KOPT-K1 (cell line): ENCODE results near the gene VMP1.

Experiments
- H3K27ac ChIP-seq: fragments of 200-600 bp; sonication (generic); 2 replicates; pipeline ENCODE4 v1.5.1; 2016; ENCODE audit warnings: antibody characterized with exemption, mild to moderate bottlenecking, low read depth, low read length; ENCODE audit not compliant: poor library complexity, severe bottlenecking
- H3K36me3 ChIP-seq: fragments of 200-600 bp; sonication (generic); 2 replicates; pipeline ENCODE4 v1.5.1; 2017; ENCODE audit warnings: antibody characterized with exemption, mild to moderate bottlenecking, low read length, moderate library complexity; ENCODE audit not compliant: insufficient read depth
- H3K9me3 ChIP-seq: fragments of 200-600 bp; sonication (generic); 2 replicates; pipeline ENCODE4 v1.5.1; 2017; ENCODE audit warnings: antibody characterized with exemption, low read length, mild to moderate bottlenecking; ENCODE audit not compliant: insufficient read depth, poor library complexity, severe bottlenecking

The VMP1 gene

DNA sequence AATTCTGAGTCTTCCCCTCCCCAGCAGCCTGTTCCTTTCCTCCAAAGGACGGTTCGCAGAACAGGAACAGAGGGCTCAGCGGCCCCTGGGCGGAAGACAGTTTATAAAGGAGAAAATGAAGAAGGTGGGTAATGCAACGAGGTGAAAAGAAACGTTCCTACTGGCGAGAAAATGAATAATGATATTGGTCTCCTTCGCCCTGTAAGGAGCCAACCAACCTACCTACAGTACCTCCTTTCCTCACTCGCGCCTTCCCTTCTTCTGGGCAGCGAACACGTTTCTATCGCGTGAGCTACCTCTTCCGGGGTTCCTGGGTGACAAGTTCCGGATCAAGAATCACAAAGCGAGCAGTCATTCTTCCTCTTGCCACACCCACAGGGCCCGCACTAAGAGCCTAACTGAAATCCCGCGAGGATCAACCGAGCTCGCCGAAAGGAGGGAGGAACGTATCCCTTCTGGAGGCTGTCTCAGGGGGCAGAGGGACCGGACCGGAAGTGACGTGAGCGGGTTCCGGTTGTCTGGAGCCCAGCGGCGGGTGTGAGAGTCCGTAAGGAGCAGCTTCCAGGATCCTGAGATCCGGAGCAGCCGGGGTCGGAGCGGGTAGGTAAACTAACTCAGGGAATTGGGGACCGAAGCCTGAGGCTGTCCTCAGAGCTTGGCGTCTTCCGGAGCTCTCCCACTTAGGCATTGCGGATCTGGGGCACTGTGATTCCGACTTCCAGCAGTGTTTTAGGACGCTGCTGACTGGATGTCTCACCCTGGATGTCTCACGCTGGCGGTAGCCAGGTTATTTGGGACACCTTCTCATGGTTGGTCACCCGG lies at the start of gene VMP1, which contains the start of gene PTRH2:
TSS of gene VMP1 (plus strand) at position 506 of the 822 bp plus-strand sequence. CDS start 23,793 bp downstream, outside the sequence.
TSS of gene PTRH2 (minus strand) at position 282 of the 822 bp plus-strand sequence. CDS start 9,452 bp downstream, outside the sequence.
- peak within 1 kb of the TSS; percentile 78 for H3K27ac ChIP-seq

DNA sequence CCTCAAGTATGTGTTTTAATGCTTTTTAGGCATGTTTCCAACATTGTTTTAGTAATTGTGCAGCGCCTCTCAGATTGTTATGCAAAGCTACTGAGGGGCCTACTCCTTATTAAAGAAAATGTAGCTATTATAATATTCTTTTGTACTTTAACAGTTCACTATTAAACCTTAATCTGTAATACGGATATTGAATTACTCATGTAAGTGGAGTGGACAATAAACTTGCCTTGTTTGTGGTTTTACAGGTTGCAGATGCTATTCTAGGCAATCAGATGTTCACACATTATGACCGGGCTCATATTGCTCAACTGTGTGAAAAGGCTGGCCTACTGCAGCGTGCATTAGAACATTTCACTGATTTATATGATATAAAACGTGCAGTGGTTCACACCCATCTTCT lies 41.2 kb upstream of the VMP1 start:
- no peaks in the 10 kb centered on the region for H3K9me3 ChIP-seq
- peaks cover 99% of the 10 kb centered on the region for H3K36me3 ChIP-seq
- no peak overlapping the region for H3K27ac ChIP-seq

More for the DNA sequence above, at the start of gene VMP1, which contains the start of gene PTRH2:
- no peaks in the 10 kb centered on the region for H3K9me3 ChIP-seq
- peaks cover 29% of the 10 kb centered on the region for H3K36me3 ChIP-seq

DNA sequence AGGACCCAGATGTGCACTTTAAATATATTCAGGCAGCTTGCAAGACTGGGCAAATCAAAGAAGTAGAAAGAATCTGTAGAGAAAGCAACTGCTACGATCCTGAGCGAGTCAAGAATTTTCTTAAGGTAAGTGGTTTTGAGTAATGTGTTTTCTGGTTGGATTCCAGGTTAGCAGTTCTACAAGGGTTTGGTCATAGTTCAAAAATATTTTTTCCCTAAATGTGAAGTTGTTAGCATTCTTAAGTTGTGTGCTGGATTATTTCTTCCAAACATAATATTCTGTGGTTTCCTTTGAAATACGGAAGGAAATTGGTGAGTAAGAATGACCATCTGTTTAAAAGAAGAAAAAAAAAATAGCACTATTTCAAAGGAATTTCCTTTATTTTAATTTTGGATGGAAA lies 38.6 kb upstream of the VMP1 start:
- peaks cover 99% of the 10 kb centered on the region for H3K36me3 ChIP-seq
- H3K27ac ChIP-seq = no peak overlapping the region
- no peaks in the 10 kb centered on the region for H3K9me3 ChIP-seq

DNA sequence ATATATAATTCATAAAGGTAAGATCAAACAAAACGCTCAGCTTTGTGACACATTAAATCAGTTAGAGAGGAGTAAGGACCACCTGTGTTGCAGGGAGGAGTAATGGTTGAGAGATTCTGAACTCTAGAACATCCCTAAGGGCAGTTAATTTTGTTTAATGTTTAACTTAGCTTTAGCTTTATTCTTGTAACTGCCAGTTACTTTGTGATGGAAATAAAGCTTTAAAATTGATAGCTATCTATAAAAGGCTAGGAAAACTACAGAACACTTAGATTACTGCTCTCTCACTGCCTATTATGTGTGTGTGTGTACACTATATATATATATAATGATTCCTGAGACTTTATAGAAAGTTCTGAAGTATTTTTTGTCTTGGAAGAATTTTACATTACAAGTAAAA lies 38.0 kb upstream of the VMP1 start:
- Histone ChIP-seq H3K9me3 (no peaks in the 10 kb centered on the region), H3K36me3 (peaks cover 99% of the 10 kb centered on the region), H3K27ac (no peak overlapping the region)

DNA sequence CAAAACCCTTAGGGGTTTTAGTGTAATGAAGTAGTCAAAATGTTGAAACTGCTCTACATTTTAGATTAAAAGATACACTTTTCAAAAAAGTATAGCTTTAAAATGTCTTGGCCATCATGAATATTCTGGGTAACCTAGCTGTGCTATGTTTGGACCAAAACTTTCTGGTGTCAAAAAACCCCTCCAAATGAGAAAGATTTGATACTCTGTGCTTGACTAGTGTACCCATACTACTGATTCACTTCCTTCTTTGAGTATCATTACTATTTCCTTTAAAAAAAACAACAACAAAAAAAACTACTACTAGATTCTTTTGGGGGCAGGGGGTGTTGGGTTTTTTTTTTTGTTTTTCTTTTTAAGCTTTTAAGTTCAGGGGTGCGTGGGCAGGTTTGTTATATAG lies 37.5 kb upstream of the VMP1 start:
- no peaks in the 10 kb centered on the region for H3K9me3 ChIP-seq
- peaks cover 99% of the 10 kb centered on the region for H3K36me3 ChIP-seq

DNA sequence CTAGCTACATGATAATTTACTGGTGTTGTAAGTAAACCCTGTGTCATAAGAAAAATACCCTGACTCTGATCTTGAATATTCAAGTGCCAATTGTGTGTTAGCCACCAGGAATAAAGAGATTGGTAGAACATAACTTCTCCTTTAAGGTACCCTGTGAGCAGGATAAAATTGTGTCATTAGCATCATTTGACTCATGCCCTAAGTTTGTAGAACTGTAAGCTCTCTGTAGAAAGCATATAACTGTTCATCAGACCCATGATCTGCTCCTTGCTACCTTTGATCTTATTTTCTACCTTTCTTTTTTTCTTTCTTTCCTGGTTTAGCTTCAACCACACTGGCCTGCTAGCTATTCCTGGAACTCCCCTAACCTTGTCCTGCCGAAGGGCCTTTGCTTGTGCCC lies 36.1 kb upstream of the VMP1 start:
- H3K9me3 ChIP-seq = no peaks in the 10 kb centered on the region
- H3K36me3 ChIP-seq = peaks cover 100% of the 10 kb centered on the region
- no peak overlapping the region for H3K27ac ChIP-seq

More for the DNA sequence above, 37.5 kb upstream of the VMP1 start:
- no peak overlapping the region for H3K27ac ChIP-seq

DNA sequence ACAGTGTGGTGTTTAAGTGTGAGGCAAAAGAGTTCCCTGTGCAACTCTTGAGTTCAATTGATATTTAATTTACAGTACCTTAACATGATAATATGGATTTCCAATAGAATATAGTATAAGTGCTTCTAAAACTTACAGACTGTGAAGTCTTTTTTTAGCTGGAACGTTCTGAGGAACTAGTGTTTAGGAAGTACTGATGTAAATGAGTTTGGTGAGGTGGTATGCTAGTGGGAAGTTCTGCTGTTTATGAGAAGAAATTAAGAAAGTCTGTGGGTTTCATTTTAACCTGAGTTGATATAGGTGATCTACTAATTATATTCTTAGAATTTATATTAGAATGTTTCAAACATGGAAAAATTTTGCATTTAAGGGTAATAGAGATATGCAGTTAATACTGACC lies 32.2 kb upstream of the VMP1 start:
- Histone ChIP-seq H3K9me3 (no peaks in the 10 kb centered on the region), H3K36me3 (peaks cover 100% of the 10 kb centered on the region), H3K27ac (no peak overlapping the region)

DNA sequence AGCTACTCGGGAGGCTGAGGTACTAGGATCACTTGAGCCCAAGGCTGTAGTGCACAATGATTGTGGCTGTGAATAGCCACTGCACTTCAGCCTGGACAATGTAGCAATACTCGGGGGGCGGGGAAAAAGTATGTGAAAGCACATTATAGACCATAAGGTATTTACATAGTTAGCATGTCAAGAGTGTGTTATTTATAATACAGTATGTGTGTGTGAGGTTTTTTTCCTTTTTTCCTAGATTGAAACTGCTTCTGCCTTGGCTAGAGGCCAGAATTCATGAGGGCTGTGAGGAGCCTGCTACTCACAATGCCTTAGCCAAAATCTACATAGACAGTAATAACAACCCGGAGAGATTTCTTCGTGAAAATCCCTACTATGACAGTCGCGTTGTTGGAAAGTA lies 30.7 kb upstream of the VMP1 start:
- peaks cover 100% of the 10 kb centered on the region for H3K36me3 ChIP-seq
- H3K9me3 ChIP-seq = no peaks in the 10 kb centered on the region
- H3K27ac ChIP-seq = no peak overlapping the region

DNA sequence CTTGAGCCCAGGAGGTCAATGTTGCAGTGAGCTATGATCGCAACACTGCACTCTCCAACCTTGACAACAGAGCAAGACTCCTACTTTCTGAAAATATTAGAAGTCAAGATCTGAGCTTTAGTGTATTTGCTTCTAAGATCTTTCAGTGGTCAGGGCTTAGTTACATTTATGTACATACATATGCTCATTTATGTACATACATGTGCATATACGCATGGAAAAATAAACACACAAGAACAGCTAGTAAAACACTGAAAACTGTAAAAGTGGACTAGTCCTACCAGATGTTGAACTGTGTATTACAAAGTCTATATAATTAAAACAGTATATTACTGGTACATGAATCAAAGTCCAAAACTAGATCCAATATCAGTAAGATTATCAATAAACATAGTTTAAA lies 28.5 kb upstream of the VMP1 start:
- H3K27ac ChIP-seq = no peak overlapping the region
- H3K9me3 ChIP-seq = no peaks in the 10 kb centered on the region
- peaks cover 100% of the 10 kb centered on the region for H3K36me3 ChIP-seq

DNA sequence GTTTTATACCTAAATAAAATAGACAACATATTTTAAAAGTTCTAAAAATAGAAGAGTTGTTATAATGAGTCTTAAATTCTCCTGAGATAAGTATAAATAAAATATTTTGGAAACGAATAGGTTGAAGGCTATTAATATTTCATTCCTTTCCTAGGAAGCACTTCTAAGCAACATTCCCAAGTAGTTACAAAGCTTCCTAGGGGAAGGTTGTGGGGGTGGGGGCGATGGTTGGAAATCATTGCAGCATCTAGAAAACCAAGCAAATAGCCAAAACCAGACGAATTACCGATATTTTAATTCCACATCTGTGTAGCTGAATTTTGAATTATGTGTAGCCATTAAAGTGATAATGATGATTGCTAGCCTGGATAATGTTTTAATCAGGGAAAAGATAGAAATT lies 27.1 kb upstream of the VMP1 start:
- Histone ChIP-seq H3K27ac (no peak overlapping the region), H3K36me3 (peaks cover 100% of the 10 kb centered on the region), H3K9me3 (no peaks in the 10 kb centered on the region)

DNA sequence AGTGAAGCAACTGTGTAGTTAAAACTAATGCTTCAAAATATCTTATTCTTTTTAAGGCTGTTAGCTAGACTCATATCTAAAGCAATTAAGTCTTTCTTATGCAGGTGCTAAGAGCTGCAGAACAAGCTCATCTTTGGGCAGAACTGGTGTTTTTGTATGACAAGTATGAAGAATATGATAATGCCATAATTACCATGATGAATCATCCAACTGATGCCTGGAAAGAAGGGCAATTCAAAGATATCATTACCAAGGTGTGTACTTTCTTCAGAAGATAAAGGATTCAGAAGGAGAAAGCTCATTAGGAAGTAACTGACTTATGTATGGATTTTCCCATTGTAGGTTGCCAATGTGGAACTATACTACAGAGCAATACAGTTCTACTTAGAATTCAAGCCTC lies 24.2 kb upstream of the VMP1 start:
- Histone ChIP-seq H3K9me3 (no peaks in the 10 kb centered on the region), H3K36me3 (peaks cover 100% of the 10 kb centered on the region), H3K27ac (no peak overlapping the region)

DNA sequence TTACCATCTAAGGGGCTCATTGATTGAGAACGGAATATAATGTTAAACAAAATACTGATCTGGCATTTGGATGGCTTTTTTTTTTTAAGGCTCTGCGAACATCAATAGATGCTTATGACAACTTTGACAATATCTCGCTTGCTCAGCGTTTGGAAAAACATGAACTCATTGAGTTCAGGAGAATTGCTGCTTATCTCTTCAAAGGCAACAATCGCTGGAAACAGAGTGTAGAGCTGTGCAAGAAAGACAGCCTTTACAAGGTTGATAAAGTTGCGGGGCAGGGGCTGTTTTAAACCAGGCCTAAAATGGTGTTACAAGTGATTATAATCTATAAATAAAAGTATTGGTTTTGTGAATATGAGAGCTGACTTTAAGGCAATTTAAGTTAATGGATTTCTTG lies 22.5 kb upstream of the VMP1 start:
- Histone ChIP-seq H3K36me3 (peaks cover 100% of the 10 kb centered on the region), H3K9me3 (no peaks in the 10 kb centered on the region), H3K27ac (no peak overlapping the region)

DNA sequence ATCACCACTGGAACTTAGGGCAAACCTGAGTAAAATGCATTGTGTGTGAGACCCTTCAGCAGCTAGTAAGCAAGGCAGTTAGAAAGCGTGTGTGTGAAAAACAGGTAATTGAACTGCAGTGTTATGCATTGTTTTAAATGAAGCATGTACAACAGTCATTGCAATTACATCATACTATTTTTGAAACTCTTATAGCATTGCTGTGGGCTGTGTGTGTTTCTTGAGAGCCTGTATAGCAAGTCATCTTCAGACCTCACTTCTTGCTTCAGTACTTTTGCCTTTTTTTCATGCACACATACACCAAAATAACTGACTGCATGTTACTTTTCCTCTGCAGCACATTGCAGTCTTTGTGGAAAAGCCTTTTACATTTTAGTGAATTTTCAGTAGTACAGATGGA lies 19.4 kb upstream of the VMP1 start:
- peaks cover 100% of the 10 kb centered on the region for H3K36me3 ChIP-seq
- H3K27ac ChIP-seq = no peak overlapping the region
- H3K9me3 ChIP-seq = no peaks in the 10 kb centered on the region

DNA sequence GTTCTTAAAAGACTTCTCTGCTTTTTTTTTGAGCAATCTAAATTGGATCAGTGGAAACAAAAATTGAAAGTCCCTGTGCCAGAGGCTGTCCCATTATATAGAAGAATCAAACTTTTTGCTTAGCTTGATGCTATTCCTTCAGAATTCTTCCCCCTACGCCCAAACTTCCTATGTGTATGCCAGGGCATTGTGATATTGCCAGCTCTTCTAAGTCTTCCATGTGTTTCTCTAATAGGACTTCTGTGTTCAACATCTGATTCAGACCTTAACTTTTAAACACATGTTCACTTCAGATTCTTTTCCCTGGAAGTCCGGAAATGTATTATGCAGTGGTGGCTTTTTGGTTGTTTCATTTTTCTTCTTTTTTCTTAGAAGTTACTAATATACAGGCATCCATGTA lies 19.0 kb upstream of the VMP1 start:
- Histone ChIP-seq H3K27ac (no peak overlapping the region), H3K9me3 (no peaks in the 10 kb centered on the region), H3K36me3 (peaks cover 100% of the 10 kb centered on the region)

DNA sequence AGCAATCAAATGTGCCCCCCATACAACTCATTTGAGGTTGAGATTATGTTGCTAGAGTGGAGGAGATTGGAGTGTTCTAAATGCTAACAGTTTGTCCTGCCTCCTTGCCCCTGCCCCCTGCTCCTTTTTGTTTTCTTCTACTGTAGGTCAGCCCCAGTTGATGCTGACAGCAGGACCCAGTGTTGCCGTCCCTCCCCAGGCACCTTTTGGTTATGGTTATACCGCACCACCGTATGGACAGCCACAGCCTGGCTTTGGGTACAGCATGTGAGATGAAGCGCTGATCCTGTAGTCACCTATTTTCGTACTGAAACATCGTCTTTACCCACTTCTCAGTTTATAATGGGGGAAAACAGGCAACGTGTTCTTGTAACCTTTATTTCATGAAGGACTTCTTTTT lies 13.9 kb upstream of the VMP1 start:
- Histone ChIP-seq H3K36me3 (peaks cover 100% of the 10 kb centered on the region), H3K27ac (no peak overlapping the region), H3K9me3 (no peaks in the 10 kb centered on the region)

DNA sequence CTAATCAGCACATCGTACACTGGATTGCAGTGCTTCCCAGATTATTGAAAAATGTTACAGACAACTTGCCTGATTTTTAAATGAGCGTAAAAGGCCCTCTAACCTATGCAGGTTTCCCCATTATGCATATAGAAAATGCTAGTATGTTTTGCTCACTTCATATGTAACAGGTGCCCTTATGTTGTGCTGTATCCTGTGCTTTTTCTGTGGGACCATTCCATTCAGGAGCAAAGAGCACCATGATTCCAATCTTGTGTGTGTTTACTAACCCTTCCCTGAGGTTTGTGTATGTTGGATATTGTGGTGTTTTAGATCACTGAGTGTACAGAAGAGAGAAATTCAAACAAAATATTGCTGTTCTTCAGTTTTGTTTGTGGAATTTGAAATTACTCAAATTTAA lies 13.1 kb upstream of the VMP1 start:
- Histone ChIP-seq H3K27ac (no peak overlapping the region), H3K9me3 (no peaks in the 10 kb centered on the region), H3K36me3 (peaks cover 100% of the 10 kb centered on the region)
